HG02642 (cell line): ENCODE data around the gene ADAMTS4.

Experiments used
- ATAC-seq: cut with Tn5 transposase; IDR thresholded peaks from one replicate; pipeline ENCODE4 v1.9.1; 2021; ENCODE audit warnings: mild to moderate bottlenecking; ENCODE audit not compliant: unreplicated experiment, poor library complexity

Gene ADAMTS4

DNA sequence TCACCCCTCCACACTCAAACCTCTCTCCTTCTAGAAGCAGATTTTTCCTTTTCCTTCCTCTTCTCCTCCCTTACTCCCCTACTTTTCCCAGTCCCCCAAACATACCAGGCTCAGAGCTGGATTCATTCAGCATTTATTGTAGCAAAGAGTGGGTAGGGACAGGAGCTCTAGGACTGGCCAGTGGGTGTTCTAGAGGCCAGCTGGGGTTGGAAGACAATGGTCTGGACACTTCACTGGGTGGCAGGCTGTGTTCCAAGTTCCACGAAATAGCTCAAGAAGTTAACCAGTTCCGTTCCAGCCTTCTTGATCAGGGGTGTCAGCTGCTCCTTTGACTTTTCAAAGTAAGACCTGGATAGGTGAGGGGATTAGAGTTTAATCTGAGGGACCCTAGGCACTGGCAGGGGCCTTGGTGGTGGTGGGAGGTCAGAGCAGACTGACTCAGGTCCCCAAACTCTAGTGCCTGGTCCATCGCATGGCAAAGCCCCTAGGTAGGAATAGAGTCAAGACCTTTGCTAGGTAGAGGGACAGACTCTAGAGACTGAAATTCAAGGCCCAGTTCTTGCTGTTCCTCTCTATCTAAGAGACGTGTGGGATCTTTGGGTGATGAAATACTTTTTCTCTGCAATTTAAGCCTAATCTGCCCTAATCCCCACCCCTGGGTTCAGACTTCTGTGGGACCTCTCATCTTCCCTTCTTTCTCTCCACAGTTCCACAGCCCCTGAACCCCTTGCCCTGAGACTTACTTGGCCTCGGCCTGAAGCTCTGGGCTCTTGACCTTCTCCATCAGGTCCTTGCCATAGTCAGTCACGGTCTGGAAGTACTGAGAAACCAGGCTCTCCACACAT, 23.5 kb upstream of the ADAMTS4 start:
- no peak for ATAC-seq

DNA sequence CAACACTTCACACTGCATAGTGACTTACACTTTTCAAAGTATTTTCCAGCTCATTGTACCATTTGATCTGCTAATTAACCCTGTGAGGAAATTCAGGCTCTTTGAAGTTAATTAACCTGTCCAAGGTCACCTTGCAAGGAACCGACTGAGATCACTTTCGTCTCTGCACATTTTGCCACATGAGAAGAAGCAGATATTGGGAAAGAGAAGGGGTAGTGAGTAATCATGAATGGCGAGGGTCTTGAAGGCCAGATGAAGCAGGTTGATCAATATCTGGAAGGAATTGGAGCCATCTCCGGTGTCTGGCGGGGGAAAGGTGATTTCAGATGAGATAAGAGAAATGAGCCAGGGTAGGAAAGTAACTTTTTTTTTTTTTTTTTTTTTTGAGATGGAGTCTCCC, 21.1 kb upstream of the ADAMTS4 start:
- no peak for ATAC-seq

DNA sequence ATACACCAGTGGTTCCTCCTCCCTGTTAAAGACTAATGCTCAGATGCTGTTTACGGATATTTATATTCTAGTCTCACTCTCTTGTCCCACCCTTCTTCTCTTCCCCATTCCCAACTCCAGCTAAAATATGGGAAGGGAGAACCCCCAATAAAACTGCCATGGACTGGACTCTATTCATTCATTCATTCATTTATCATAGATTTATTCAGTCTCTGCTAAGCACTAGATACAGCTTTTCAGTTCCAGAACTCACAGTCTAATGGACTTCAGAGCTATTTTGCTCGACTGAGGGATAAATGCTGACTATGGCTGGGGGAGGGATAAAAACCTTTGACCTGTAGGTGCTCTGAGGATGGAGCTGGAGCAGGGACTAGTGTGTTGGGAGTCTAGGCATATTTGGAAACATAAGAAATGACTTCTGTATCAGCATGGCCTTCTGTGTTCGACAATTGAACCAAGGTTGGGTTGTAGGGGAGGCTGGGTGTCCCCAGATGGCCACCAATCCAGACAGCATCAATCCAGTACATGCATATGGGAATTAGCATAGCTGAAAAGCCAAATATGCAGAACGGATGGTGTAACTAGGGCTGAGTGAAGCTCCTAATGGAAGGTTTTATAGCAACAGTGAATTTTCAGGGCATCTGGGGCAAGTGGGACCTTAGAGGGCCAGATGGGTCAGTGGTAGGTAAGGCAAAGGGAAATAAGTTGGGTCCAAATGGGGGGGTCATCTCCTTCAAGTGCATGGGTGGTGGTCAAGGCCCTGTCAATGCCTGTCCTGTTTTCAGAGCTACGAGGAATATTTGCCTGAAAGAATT, 20.4 kb upstream of the ADAMTS4 start:
- ATAC-seq: no peak

DNA sequence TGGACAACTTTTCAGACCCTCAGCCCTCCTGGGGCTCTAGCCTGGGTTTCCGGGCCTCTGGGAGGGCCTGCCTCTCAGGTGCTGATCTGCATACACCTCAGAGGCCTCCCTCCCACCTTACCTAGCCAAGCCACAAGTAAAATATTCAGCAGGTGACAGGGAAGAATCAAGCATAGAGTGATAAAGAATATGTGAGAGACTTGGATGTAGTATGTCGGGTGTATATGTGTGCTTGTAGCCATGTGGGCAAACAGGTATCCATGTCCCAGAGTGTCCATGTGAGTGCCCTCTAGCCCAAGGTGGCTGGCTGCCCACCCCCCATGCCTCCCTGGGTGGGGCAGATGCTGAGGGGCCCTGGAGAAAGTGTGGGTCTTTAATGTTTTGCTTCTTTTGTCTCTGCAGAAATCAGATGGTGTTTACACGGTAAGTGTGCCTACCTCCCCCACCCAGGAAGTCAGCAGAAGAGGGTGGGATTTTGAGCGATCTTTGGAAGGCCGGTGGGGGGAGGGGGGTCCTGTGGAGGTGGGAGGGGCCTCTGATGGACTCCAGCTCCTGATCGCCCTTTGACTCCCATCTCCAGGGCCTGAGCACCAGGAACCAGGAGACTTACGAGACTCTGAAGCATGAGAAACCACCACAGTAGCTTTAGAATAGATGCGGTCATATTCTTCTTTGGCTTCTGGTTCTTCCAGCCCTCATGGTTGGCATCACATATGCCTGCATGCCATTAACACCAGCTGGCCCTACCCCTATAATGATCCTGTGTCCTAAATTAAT, 19.6 kb upstream of the ADAMTS4 start:
- ATAC-seq: no peak

DNA sequence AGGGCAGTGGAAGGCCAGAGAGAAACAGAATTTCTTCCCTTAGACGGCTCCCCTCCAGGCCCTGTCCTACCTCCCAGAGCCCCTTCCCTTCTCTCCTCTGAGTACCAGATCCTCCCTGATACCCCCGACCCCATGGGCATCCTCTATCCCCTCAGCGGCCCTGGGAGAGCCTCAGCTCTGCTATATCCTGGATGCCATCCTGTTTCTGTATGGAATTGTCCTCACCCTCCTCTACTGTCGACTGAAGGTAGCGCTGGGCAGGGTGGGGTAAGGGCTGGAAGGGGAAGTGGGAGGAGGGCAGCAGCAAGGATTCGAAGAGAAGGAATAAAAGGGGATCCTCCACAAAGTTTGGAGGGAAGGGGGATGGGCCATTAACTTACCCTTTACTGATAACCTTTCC, 19.0 kb upstream of the ADAMTS4 start:
- ATAC-seq: no peak

DNA sequence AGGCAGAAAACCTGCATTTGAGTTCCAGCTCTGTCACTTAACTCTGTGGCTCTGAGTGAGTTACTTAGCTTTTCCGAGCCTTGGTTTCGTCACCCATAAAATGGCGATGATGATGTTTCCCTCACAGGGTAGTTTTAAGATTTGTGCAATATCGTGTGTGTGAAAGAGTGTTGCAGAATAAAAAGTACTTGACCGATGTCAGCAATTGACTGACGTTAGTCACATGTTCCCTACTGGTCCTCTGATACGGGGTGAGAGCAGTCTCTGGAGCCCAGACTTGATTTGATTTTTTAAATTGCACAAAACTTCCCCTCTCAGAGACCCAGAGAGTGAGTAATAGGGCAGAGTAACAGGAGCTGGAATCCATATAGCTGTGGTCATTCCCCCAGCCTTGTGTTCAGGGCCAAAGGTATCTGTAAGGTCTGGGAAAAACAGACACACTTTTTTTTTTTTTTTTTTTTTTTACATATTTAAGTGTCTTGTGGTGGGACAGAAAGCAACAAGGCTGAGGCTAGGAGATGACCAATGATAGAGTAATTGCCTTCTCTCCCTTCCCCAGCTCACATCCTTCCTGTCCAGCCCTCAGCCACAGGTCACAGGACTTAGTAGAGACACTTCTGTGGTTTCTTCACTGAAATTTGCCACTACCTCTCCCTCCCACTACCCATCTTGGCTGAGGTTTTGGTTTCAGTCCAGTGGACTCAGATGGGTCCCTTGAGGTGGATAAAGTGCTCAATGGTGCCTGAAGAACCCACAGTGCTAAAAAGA, 18.3 kb upstream of the ADAMTS4 start:
- ATAC-seq: peak; percentile 82

DNA sequence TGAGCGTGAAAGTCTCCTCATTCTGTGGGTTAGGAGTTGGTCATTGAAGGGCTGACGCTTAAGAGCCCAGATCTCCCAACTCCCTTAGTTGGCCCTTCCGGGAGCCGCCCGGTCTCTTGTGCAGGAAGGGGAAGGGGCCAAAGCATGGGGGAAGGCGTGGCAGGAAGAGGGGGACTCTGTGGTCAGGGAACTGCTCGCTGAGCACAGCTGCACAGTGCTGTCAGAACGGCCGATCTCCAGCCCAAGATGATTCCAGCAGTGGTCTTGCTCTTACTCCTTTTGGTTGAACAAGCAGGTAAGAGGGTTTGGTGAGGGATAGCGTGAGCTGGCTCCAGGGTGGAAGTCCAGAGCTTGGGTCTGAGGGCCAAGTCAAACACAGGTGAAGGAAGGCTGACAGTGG, 16.2 kb upstream of the ADAMTS4 start, which contains the start of gene FCER1G:
Gene FCER1G, plus strand, starts transcription at position 220 of the 400 bp plus-strand sequence. Its CDS starts 27 bp downstream, at position 247.
- no peak for ATAC-seq

DNA sequence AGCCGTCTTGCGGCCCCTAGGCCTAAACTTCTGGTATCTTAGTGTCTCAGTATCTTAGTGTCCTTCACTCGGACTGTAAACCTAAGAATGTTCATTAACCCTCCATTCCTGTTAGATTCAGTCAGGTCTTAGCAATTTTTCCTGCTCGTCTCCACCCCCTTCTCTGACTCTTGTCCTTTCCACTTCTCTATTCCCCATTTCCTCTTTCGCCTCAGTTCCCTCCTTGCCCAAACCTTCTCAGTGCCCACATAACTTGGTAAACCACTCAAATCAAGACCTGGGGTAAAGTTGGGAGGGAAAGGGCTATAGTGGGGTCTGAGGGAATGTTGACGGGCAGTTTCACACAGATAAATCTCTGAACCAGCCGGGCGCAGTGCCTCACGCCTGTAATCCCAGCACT, 15.5 kb upstream of the ADAMTS4 start:
- no peak for ATAC-seq

DNA sequence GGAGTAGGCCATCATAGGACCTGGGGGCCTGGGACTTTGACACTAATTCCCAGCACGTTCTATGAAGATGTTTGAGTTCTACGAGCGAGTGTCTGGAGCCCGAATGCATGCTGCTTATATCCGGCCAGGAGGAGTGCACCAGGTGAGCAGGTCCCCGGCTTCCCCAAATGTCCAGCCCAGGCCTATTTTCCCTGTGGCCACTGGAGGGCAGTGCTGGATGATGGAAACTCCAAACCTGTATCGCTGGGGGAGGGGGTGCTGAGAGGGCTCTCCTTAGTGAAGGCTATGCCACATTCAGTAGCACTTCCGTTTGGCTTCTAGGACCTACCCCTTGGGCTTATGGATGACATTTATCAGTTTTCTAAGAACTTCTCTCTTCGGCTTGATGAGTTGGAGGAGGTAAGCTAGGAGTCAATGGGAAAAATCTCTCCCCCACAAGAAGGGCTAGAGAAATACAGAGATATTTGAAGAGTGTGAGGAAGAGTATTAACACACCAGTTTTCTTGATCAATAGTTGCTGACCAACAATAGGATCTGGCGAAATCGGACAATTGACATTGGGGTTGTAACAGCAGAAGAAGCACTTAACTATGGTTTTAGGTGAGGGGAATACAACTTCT, 11.0 kb upstream of the ADAMTS4 start:
- ATAC-seq: peak; percentile 73

DNA sequence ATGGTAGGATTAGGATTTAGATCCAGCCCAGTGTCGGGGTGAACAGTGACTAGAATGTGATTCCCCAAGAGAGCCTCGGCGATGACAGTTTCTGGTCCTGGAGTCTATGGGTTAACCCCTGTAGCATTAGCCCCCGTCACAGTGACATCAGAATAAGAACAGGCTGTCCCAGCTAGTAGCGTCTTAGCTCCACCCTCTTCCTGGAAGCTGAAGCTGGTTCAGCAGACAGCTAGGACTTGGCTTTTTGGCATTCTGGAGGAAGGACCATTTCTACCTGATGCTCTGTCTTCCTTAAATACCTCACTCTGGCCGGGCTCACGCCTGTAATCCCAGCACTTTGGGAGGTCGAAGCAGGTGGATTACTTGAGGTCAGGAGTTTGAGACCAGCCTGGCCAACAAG, 8.3 kb upstream of the ADAMTS4 start:
- no peak for ATAC-seq

DNA sequence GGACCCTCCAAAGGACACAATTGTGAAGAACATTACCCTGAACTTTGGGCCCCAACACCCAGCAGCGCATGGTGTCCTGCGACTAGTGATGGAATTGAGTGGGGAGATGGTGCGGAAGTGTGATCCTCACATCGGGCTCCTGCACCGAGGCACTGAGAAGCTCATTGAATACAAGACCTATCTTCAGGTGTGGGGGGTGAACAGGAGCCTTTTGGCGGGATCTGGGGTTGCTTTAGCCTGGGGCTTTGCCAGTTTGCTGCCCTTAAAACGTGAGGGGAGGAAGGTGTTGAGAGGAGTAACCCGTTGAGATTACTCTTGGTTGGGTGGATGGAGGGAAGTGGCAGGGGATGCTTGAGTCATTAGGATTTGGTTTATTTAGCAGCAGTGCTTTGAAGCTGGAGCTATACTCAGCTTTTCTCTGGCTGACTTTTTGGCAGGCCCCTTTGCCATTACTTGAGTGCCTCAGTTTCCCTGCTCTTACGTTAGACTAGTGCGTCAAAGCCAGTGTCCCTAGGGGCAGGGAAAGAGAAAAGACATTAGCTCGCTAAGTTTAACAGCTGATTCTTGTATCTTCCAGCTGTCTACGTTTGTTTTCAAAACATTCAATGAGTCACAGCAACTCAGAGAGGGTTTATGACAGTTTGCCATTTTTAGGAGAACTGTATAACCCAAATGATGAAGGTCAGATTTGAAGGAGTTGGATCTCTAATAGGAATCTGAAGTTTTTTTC, 7.7 kb upstream of the ADAMTS4 start:
- ATAC-seq: no peak

DNA sequence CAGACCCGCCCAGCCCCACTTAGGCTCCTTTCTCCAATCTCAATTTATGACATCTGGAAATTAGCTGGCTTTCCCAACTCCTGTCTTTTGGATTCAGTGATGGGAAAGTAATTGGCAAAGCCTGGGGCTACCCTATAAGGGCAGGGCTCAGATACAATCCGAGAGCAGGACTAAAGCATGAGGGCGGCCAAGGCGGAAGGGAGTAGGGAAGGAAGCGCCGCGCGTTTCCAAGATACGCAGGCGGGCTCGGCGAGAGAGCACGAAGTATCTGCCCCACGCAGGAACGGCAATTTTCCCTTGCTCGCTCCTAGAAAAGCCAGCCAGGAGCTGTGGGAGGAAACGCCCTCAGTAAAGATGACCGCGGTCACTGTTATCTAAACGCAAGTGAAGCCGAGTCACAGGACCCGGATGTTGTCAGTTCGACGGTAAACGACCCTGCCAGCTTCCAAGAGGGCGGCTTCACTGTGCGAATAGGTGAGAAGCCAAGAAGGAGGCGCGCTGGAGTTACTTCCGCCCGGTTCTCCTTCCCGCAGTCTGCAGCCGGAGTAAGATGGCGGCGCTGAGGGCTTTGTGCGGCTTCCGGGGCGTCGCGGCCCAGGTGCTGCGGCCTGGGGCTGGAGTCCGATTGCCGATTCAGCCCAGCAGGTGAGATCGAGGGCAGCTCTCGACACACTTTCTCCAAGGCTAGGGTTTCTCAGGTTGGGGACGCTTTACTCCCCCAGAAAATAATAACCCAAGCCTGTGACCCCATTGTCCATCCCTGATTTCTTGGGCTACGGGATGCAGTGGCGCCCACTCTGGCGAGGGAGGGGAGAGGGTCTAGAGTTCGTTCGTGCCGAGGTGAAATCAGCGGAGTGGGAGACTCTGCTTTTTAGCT, 3.2 kb upstream of the ADAMTS4 start, which contains the start of gene NDUFS2:
Gene NDUFS2, plus strand, starts transcription at position 532 of the 877 bp plus-strand sequence. Its CDS starts 19 bp downstream, at position 551.
- ATAC-seq: peak; percentile 93

DNA sequence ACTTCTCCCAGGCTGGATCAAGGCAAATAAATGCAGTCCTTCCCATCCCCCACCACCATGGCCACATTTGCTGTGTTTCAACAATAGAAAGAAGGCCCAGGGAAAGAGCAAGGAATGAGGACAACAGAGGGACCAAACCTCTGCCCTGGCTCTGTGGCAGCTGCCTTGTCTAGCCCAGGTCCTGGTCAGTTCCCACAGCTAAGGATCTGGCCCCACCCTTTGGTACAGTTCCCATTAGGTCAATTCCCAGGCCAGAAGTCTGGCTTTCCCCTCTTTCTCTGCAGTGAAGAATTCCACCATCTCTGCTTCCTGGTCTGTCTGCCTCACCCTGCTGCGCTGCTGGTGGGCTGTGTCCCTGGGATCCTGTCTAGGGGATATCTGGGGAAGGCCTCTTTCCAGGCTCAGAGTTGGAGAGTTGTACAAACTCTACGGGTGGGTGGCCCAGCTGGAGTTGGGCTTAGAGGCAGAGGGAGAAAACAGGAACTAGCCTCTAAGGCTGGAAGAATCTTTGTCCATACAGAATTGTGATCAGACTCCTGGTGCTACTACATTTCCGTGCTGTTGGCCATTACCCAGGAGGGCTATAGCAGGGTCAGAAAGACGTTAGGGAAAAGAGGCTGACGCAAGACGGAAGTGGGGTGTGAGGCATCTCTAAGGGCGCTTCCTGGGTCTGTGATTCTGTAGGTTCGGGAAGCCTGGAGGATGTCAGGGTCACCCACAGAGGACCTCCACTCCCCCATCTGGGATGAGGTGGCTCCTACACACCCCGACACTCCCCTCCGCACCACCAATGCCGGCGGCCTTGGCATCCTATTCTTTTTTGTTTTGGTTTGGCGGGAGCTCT, 2.4 kb upstream of the ADAMTS4 start:
- no peak for ATAC-seq

DNA sequence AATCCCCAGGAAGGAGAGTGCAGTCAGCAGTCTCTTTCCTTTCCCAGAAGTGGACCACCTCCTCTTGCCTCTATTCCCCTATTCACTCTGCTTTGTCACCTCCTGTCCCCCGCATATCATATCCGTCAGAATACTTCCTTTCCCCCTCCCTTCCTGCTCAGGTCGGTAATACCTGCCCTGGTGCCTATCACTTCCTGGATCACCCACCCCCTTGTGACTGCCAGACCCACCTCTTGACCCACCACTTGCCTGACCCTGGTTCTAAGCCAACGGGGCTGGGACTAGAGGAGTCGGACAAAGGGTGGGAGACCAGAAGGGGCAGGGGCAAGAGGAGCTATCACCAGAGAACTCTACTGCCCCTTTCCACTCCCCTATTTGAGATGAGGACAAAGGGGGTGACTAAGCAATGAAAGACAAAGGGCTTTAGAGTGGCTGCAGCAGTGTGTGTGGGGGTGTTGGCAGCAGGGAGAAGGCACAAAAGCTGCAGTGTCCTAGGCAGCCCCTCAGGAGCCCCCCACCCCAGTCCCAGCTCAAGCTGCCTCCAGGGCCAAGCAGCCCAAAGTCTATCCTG, 1.7 kb upstream of the ADAMTS4 start:
- ATAC-seq: no peak

DNA sequence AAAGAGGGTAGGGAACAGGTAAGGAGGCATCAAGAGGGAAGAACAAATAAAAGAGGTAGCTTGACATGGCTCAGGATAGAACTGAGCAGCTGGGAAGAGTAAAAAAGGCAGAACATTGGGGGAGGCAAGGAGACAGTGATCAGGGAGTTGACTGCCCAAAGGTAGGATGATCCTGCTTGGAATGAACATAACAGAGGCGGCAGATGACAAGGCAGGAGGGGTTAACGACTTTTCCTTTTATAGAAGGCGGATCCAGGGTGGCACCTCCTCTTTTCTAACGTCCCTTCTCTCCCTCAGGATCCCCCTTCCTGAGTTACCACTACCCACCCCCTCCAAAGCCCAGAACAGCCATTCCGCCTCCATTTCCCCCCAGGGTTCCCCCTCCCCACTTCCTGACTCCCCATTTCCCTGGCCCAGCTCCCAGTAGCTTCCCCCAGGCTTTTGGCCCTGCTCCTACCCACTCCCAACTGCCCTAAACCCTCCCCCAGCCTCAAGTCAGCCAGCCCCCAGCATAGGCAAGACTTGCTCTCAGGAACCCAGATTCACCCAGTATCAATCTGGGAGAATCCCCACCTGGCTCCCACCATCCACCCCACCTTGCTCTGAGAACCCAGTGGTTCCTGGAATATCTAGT, 769 bp upstream of the ADAMTS4 start:
- ATAC-seq: no peak
